Keratinocyte (primary cell): Measurements from ENCODE around the gene DNM2.

Experiments
- EZH2 ChIP-seq: IDR thresholded peaks from one replicate; pipeline ENCODE4 v1.6.1; 2012; ENCODE audit warnings: inconsistent platforms, mild to moderate bottlenecking, low read length, moderate library complexity
- TF ChIP-seq, protein P1 (sequence below), 3 experiments: IDR thresholded peaks in 1 of 3; conservative IDR thresholded peaks in 1 of 3; optimal IDR thresholded peaks in 1 of 3; 2 replicates in 2 of 3; 3 replicates in 1 of 3; pipeline versions ENCODE3 to v1.5.1; 2011; ENCODE audit warnings: low read length in 3 of 3, mild to moderate bottlenecking in 3 of 3, moderate library complexity in 2 of 3, control low read depth in 1 of 3, inconsistent platforms in 1 of 3; ENCODE audit not compliant: insufficient read depth in 2 of 3; ENCODE audit errors: extremely low read depth in 1 of 3

DNA sequence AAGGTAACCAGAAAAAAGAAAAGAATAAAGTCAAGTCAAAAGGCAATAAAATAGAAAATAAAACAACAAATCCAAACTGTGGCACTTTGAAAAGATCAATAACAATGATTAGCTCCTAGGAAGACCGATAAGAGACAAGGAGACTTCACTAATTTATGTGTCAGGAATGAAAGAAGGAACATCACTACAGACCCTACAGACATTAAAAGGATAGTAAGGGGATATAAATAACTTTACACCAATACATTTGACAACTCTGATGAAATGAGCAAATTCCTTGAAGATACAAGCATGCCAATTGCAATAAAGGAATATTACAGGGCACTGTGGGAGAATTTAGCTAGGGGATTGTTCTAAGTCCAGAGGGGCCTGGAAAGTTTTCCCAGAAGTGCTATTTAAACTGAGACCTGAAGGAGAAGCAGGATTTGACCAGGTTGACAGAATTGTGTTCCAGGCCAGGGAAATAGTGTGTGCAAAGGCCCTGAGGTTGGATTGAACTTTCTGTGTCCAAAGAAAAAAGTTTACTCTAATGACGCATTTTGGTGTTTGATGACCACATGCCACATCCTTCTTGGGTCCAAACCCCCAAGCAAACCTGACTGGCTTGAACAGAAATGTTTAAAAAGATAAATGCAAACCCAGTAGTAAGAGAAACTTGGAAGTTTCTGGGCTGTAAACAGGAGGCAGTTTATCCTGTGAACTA is 128.8 kb downstream of the DNM2 start:
- TF ChIP-seq, protein P1, sequence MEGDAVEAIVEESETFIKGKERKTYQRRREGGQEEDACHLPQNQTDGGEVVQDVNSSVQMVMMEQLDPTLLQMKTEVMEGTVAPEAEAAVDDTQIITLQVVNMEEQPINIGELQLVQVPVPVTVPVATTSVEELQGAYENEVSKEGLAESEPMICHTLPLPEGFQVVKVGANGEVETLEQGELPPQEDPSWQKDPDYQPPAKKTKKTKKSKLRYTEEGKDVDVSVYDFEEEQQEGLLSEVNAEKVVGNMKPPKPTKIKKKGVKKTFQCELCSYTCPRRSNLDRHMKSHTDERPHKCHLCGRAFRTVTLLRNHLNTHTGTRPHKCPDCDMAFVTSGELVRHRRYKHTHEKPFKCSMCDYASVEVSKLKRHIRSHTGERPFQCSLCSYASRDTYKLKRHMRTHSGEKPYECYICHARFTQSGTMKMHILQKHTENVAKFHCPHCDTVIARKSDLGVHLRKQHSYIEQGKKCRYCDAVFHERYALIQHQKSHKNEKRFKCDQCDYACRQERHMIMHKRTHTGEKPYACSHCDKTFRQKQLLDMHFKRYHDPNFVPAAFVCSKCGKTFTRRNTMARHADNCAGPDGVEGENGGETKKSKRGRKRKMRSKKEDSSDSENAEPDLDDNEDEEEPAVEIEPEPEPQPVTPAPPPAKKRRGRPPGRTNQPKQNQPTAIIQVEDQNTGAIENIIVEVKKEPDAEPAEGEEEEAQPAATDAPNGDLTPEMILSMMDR (optimal IDR thresholded peaks at IDR 0.05 in 1 of 3, IDR thresholded peaks at IDR 0.05 in 1 of 3, conservative IDR thresholded peaks at IDR 0.05 in 1 of 3; ENCODE audit: extremely low read depth in 1 of 3, insufficient read depth in 2 of 3, low read length in 3 of 3), result no peak
- TF ChIP-seq EZH2, result no peak
